Tibial nerve (tissue), 4 donors: ENCODE results near the gene PEF1. TPM values are rescaled to one million over a fixed set of nuclear protein-coding genes. Genes with fewer than 3 reads are reported as not detected.
A peak's percentile ranks its signal among the peaks of the same experiment; 100 is the strongest.

Source experiments
- DNase-seq, 2 donors: peaks; one replicate each; pipeline ENCODE4 v3.0.0-alpha.2; 2019; ENCODE audit warnings: low spot score in 2 of 2
- H3K27ac ChIP-seq, 4 donors: fragments of 200-600 bp; sonication (generic) in 3 of 4; one replicate each; pipeline ENCODE4 v1.5.1; 2017 to 2019; ENCODE audit warnings: mild to moderate bottlenecking in 1 of 4
- H3K27me3 ChIP-seq, 2 donors: fragments of 200-600 bp; sonication (generic) in 1 of 2; one replicate each; pipeline versions ENCODE4 v1.5.1 to v1.6.0; 2017 to 2019
- H3K36me3 ChIP-seq, 3 donors: fragments of 200-600 bp; sonication (generic); one replicate each; pipeline ENCODE4 v1.5.1; 2018 to 2019
- H3K4me1 ChIP-seq, 4 donors: fragments of 200-600 bp; sonication (generic) in 3 of 4; one replicate each; pipeline ENCODE4 v1.5.1; 2017 to 2019
- H3K4me3 ChIP-seq, 4 donors: fragments of 200-600 bp; sonication (generic) in 3 of 4; one replicate each; pipeline ENCODE4 v1.5.1; 2017 to 2019; ENCODE audit warnings: mild to moderate bottlenecking in 1 of 4, moderate library complexity in 1 of 4
- H3K9me3 ChIP-seq, 4 donors: fragments of 200-600 bp; sonication (generic) in 3 of 4; one replicate each; pipeline ENCODE4 v1.5.1; 2017 to 2019
- EP300 ChIP-seq, 2 donors: sonication (generic); formaldehyde crosslinking; IDR thresholded peaks; one replicate each; pipeline ENCODE4 v1.6.1; 2017; ENCODE audit warnings: antibody characterized with exemption in 2 of 2, mild to moderate bottlenecking in 1 of 2
- POLR2A ChIP-seq, 2 donors: fragments of 450-650 bp; IDR thresholded peaks; one replicate each; pipeline ENCODE4 v1.6.1; 2017; ENCODE audit warnings: antibody characterized with exemption in 2 of 2, mild to moderate bottlenecking in 2 of 2, moderate library complexity in 2 of 2
- WGBS, 2 donors: methylation state at CpG; one replicate each; pipeline ENCODE4 v1.1.5; 2018; 5-methylcytosine and 5-hydroxymethylcytosine counted together
- total RNA-seq, 4 donors: library from RNA; depleted of rRNA; stranded (reverse); fragments of >200 nt; gene quantifications; one replicate each; pipeline ENCODE4 v1.1.0, GENCODE V29; 2016
- TF ChIP-seq, protein P1 (sequence below), 5 experiments: fragments of 200-600 bp in 3 of 5; fragments of 450-650 bp in 2 of 5; sonication (generic) in 3 of 5; IDR thresholded peaks; one replicate each; pipeline ENCODE4 v1.5.1; 2016 to 2019; ENCODE audit warnings: antibody characterized with exemption in 5 of 5, mild to moderate bottlenecking in 3 of 5, moderate library complexity in 2 of 5

Gene PEF1
- total RNA-seq, 4 donors from 2014 or later = 62.5 to 108 (median 89.7) TPM

DNA sequence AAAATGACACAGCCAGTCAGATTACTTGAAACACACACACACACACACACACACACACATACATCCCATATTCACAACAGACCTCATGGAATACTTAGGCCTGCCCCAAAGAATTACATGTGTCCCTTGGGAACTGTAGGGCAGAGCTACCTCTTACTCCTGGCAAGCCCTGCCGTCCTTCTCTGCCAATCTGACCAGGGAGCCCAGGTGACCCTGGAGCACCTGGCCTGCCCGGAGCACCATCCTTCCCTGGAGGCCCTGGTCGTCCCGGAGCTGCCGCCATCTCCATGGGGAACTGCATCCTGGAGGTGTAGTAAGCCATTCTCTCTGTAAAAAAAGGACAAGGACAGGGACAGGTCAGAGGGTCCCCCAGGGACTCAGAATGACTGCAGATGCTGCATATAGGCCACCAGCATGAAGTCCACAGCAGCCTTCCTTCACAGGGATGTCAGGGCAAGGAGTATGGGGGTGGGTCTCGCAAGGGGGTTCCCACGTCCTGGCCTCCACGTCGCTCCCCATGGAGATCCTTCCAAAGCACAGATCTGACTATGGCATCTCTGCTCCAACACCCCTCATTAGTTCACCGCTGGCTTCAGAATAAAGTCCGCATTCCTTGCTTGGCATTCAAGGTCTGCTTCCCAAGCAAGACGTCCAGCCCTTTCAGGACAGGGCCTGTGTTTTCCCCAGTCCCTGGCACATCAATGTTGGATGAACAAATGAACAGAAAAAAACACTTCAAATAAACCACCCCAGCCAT is 9.2 kb upstream of the PEF1 start:
- no peaks in the 10 kb centered on the region for H3K27me3 ChIP-seq
- no peak for DNase-seq
- H3K9me3 ChIP-seq = no peaks in the 10 kb centered on the region
- no peak overlapping the region for H3K27ac ChIP-seq
- WGBS, 2 donors = 80 to 88% methylated on average over 11 to 12 of the region's 12 CpGs
- H3K4me1 ChIP-seq = peaks cover 0 to 18% (median 0%) of the 10 kb centered on the region in 4 donors
- H3K4me3 ChIP-seq = no peak overlapping the region
- peaks cover 0 to 76% (median 0%) of the 10 kb centered on the region in 3 donors for H3K36me3 ChIP-seq
- TF ChIP-seq, protein P1, sequence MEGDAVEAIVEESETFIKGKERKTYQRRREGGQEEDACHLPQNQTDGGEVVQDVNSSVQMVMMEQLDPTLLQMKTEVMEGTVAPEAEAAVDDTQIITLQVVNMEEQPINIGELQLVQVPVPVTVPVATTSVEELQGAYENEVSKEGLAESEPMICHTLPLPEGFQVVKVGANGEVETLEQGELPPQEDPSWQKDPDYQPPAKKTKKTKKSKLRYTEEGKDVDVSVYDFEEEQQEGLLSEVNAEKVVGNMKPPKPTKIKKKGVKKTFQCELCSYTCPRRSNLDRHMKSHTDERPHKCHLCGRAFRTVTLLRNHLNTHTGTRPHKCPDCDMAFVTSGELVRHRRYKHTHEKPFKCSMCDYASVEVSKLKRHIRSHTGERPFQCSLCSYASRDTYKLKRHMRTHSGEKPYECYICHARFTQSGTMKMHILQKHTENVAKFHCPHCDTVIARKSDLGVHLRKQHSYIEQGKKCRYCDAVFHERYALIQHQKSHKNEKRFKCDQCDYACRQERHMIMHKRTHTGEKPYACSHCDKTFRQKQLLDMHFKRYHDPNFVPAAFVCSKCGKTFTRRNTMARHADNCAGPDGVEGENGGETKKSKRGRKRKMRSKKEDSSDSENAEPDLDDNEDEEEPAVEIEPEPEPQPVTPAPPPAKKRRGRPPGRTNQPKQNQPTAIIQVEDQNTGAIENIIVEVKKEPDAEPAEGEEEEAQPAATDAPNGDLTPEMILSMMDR (IDR thresholded peaks at IDR 0.05) = no peak
- TF ChIP-seq EP300 (IDR thresholded peaks at IDR 0.05) = no peak
- no peak for TF ChIP-seq POLR2A (IDR thresholded peaks at IDR 0.05)

DNA sequence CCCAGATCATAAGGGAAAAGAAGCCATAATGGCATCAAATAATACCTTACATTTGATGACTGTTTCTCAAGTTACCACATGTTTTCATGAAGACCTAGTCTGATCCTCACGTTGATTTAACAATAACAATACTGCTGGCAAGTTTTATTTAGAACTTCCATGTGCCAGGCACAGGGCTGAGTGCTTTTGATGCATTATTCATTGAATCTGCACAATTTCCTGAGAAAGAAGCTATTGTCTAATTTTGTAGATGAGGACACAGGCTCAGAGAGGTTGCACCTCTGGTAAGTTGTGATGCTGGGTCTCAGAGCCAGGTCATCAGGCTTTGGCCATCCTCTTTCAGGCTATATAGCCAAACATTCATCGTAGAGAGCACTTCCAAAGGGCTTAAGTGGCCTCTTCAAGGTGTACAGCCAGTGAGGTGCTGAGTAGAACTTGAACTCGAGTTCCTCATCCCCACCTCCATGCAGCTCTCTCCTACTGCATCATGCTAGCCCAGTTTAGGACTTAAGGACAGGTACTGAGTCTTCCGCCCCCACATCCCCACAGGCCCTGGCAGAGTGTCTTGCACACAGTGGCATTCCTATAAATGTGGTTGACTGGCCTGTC is 8.3 kb upstream of the PEF1 start:
- no peak for DNase-seq
- Histone ChIP-seq H3K27ac (no peak overlapping the region), H3K9me3 (no peaks in the 10 kb centered on the region), H3K4me1 (peaks cover 0 to 27% (median 0%) of the 10 kb centered on the region in 4 donors), H3K36me3 (peaks cover 0 to 67% (median 0%) of the 10 kb centered on the region in 3 donors), H3K27me3 (no peaks in the 10 kb centered on the region), H3K4me3 (no peak overlapping the region)
- WGBS, 2 donors = 65 to 78% methylated on average over 4 of the region's 4 CpGs
- TF ChIP-seq, protein P1 (IDR thresholded peaks at IDR 0.05) = no peak
- TF ChIP-seq POLR2A (IDR thresholded peaks at IDR 0.05) (no peak), EP300 (IDR thresholded peaks at IDR 0.05) (no peak)

DNA sequence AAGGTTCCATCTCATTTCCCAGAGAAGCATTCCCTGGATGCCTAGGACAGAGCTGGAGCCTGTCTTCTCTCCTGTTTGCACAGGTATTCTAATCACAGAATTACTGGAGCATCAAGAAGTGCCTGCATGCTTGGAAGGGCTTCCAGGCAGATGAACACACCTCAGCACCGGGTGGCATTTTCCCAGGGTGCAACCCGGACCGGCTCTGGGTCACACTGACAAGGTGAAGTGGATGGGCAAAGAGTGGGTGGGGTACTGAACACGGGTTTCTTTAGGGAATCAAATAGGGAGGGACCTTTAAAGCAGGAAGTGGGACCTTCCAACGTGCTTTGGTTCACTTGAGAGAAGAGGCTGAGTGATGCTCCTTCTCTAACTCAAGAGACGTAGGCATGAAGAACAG is 7.1 kb upstream of the PEF1 start:
- Histone ChIP-seq H3K27ac (peak overlapping the region in 1 of 4 donors; percentile 14), H3K36me3 (peaks cover 0 to 55% (median 0%) of the 10 kb centered on the region in 3 donors), H3K4me1 (peaks cover 0 to 38% (median 0%) of the 10 kb centered on the region in 4 donors), H3K9me3 (no peaks in the 10 kb centered on the region), H3K27me3 (no peaks in the 10 kb centered on the region), H3K4me3 (no peak overlapping the region)
- TF ChIP-seq, protein P1 (IDR thresholded peaks at IDR 0.05) = no peak
- TF ChIP-seq EP300 (IDR thresholded peaks at IDR 0.05) = no peak
- no peak for TF ChIP-seq POLR2A (IDR thresholded peaks at IDR 0.05)
- no peak for DNase-seq
- WGBS, 2 donors = 68 to 70% methylated on average over 6 of the region's 6 CpGs

DNA sequence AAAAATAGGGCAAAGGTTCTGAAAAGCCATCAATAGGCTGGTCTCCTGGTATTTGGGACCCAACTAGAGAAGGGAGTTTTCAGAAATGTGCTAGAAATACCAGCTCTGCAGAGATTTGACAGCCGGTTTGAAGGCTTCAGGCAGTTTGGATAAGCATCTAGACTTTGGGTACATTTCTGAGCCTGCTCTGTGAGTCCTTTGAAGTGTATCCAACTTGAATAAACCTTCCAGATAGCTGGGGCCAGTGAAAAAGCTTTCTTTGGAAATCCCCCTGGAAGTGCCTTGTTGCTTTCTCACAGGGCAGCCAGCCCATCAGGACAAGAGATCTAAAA is 6.4 kb upstream of the PEF1 start:
- no peak overlapping the region for H3K4me3 ChIP-seq
- H3K9me3 ChIP-seq = no peaks in the 10 kb centered on the region
- no peaks in the 10 kb centered on the region for H3K27me3 ChIP-seq
- WGBS, 2 donors = 38 to 40% methylated on average over 1 of the region's 1 CpG
- DNase-seq = no peak
- TF ChIP-seq EP300 (IDR thresholded peaks at IDR 0.05) = no peak
- no peak for TF ChIP-seq POLR2A (IDR thresholded peaks at IDR 0.05)
- TF ChIP-seq, protein P1 (IDR thresholded peaks at IDR 0.05) = no peak
- H3K36me3 ChIP-seq = peaks cover 0 to 51% (median 0%) of the 10 kb centered on the region in 3 donors
- H3K27ac ChIP-seq = peak overlapping the region in 1 of 4 donors; percentile 1
- H3K4me1 ChIP-seq = peaks cover 0 to 43% (median 0%) of the 10 kb centered on the region in 4 donors
